Endothelial cell of umbilical vein (primary cell): Measurements from ENCODE around the gene SYNJ1. TPM values are rescaled to one million over a fixed set of nuclear protein-coding genes. Genes with fewer than 3 reads are reported as not detected.
A peak's percentile ranks its signal among the peaks of the same experiment; 100 is the strongest.

Experiments
- Bru-seq: library from RNA; stranded (reverse); fragments of 400-500 nt; gene quantifications from one replicate; lab custom pipeline; 2021; lab: Mats Ljungman, UMichigan
- BruChase-seq, 2 experiments: library from RNA; stranded (reverse); fragments of 400-500 nt; gene quantifications; one replicate each; lab custom pipeline; 2021; lab: Mats Ljungman, UMichigan
- BruUV-seq: library from RNA; stranded (reverse); fragments of 400-500 nt; replicated peaks from 2 replicates; lab custom pipeline; 2021; lab: Mats Ljungman, UMichigan
- CTCF ChIA-PET: fragments of 300-600, 350-600 bp; sonication (Branson Sonifier 250); formaldehyde crosslinking; loops from one replicate; lab custom pipeline; 2021; ENCODE audit warnings: antibody characterized with exemption, inconsistent platforms; lab: Charles Lee
- POLR2A ChIA-PET: fragments of 300-600, 350-600 bp; sonication (Branson Sonifier 250); formaldehyde crosslinking; loops from one replicate; lab custom pipeline; 2021; ENCODE audit warnings: antibody characterized with exemption, inconsistent platforms; lab: Charles Lee
- DNase-seq: peaks from one replicate; pipeline ENCODE4 v3.0.0-alpha.2; 2011; ENCODE audit warnings: low read depth, low spot score
- FAIRE-seq: peaks from 2 replicates; lab custom pipeline; 2011; peaks lifted over from hg19 to GRCh38; lab: Jason Lieb, UNC
- H2AFZ ChIP-seq: 2 replicates; pipeline ENCODE4 v1.6.0; 2012; ENCODE audit warnings: low read depth, low read length, control low read depth, inconsistent platforms
- H3K27ac ChIP-seq: 2 replicates; pipeline ENCODE4 v1.5.1; 2011; ENCODE audit warnings: low read depth, mild to moderate bottlenecking, control low read depth, low read length, moderate library complexity; ENCODE audit not compliant: insufficient read depth
- H3K27me3 ChIP-seq, 2 experiments: 2 replicates each; pipeline versions ENCODE4 v1.6.0 to v1.6.1; 2011; ENCODE audit warnings: low read length in 2 of 2, mixed read lengths in 1 of 2; ENCODE audit not compliant: control insufficient read depth in 2 of 2, insufficient read depth in 2 of 2
- H3K36me3 ChIP-seq, 2 experiments: 2 replicates in 1 of 2; 3 replicates in 1 of 2; pipeline ENCODE4 v1.5.1; 2011; ENCODE audit warnings: low read length in 2 of 2, mild to moderate bottlenecking in 1 of 2, moderate library complexity in 1 of 2; ENCODE audit not compliant: control insufficient read depth in 2 of 2, insufficient read depth in 2 of 2; ENCODE audit errors: extremely low read depth in 1 of 2
- H3K4me1 ChIP-seq: 3 replicates; pipeline ENCODE4 v1.5.1; 2011; ENCODE audit warnings: mild to moderate bottlenecking, low read length; ENCODE audit not compliant: control insufficient read depth, insufficient read depth; ENCODE audit errors: extremely low read depth
- H3K4me2 ChIP-seq: 2 replicates; pipeline ENCODE4 v1.6.1; 2011; ENCODE audit warnings: low read length, control low read depth, mixed read lengths; ENCODE audit not compliant: insufficient read depth
- H3K4me3 ChIP-seq, 3 experiments: fragments of 200-600 bp in 1 of 3; sonication (generic), shearing (Covaris generic) in 1 of 3; replicated peaks in 1 of 3; 2 replicates each; pipeline ENCODE4 v1.5.1; 2011 to 2016; ENCODE audit warnings: control low read depth in 3 of 3, low read length in 3 of 3, mild to moderate bottlenecking in 2 of 3, inconsistent platforms in 1 of 3, low read depth in 1 of 3, moderate library complexity in 1 of 3; ENCODE audit not compliant: insufficient read depth in 1 of 3
- H3K79me2 ChIP-seq: 2 replicates; pipeline ENCODE4 v1.6.0; 2012; ENCODE audit warnings: low read length, inconsistent platforms; ENCODE audit not compliant: control insufficient read depth, insufficient read depth
- H3K9ac ChIP-seq: replicated peaks from 2 replicates; pipeline ENCODE3; 2011; ENCODE audit warnings: low read length, control low read depth; ENCODE audit not compliant: insufficient read depth; ENCODE audit errors: extremely low read depth
- H3K9me1 ChIP-seq: replicated peaks from 3 replicates; pipeline ENCODE4 v1.6.0; 2011; ENCODE audit warnings: mild to moderate bottlenecking, low read length; ENCODE audit not compliant: control insufficient read depth, insufficient read depth; ENCODE audit errors: extremely low read depth
- H3K9me3 ChIP-seq: replicated peaks from 2 replicates; pipeline ENCODE4 v1.5.1; 2012; ENCODE audit warnings: low read length, inconsistent platforms; ENCODE audit not compliant: control insufficient read depth, insufficient read depth
- H4K20me1 ChIP-seq: replicated peaks from 2 replicates; pipeline ENCODE3; 2011; ENCODE audit warnings: mild to moderate bottlenecking, low read length; ENCODE audit not compliant: control insufficient read depth, insufficient read depth; ENCODE audit errors: extremely low read depth
- CTCF ChIP-seq, 2 donors: IDR thresholded peaks; 1 replicate in 1 of 2; 2 replicates in 1 of 2; pipeline ENCODE4 v1.5.1; 2011; ENCODE audit warnings: low read length in 2 of 2, mild to moderate bottlenecking in 2 of 2, moderate library complexity in 2 of 2, control low read depth in 1 of 2, inconsistent platforms in 1 of 2, low read depth in 1 of 2; ENCODE audit not compliant: insufficient read depth in 1 of 2; ENCODE audit errors: extremely low read depth in 1 of 2
- EZH2 ChIP-seq: IDR thresholded peaks from 2 replicates; pipeline ENCODE4 v1.6.1; 2012; ENCODE audit warnings: borderline replicate concordance, low read depth, mild to moderate bottlenecking, moderate library complexity, low read length, inconsistent platforms; ENCODE audit not compliant: severe bottlenecking
- FOS ChIP-seq: IDR thresholded peaks from 2 replicates; pipeline ENCODE4 v1.6.1; 2011; ENCODE audit warnings: mild to moderate bottlenecking, low read length, moderate library complexity, borderline replicate concordance; ENCODE audit not compliant: insufficient read depth
- GATA2 ChIP-seq: IDR thresholded peaks from 2 replicates; pipeline ENCODE4 v1.7.0; 2011; ENCODE audit warnings: low read depth, mild to moderate bottlenecking, moderate library complexity, mixed read lengths, low read length; ENCODE audit not compliant: insufficient read length, insufficient read depth
- JUN ChIP-seq: IDR thresholded peaks from 2 replicates; pipeline ENCODE4 v1.6.1; 2011; ENCODE audit warnings: borderline replicate concordance, low read depth; ENCODE audit not compliant: insufficient read length, insufficient read depth
- MAX ChIP-seq: IDR thresholded peaks from 2 replicates; pipeline ENCODE4 v1.6.1; 2011; ENCODE audit not compliant: insufficient read depth, insufficient read length
- MYC ChIP-seq: IDR thresholded peaks from one replicate; pipeline ENCODE4 v1.6.1; 2011; ENCODE audit warnings: mild to moderate bottlenecking, low read depth, low read length
- POLR2A ChIP-seq: IDR thresholded peaks from 2 replicates; pipeline ENCODE4 v1.6.1; 2012; ENCODE audit warnings: low read depth, mild to moderate bottlenecking, control low read depth, low read length
- POLR2AphosphoS5 ChIP-seq: IDR thresholded peaks from 2 replicates; pipeline ENCODE4 v1.6.1; 2012; ENCODE audit warnings: low read depth, mild to moderate bottlenecking, control low read depth, low read length, moderate library complexity; ENCODE audit not compliant: insufficient read depth
- dilution Hi-C: fragments of 300-500 bp; cut with MboI; formaldehyde crosslinking; loops from one replicate; pipeline ENCODE4 v1.15.0; 2019; ENCODE audit warnings: low sequenced_read_pairs; ENCODE audit not compliant: extremely low pct_ligation_motif_present
- intact Hi-C: fragments of 100-400 bp; cut with micrococcal nuclease; formaldehyde crosslinking; loops from one replicate; pipeline ENCODE4 v1.10.0; 2022
- long read RNA-seq: library from polyadenylated mRNA; stranded (forward); transcript quantifications from one replicate; pipeline ENCODE4 v2.0.0, GENCODE V29; 2021
- polyA minus RNA-seq, 3 experiments: library from RNA; depleted of rRNA, polyadenylated mRNA; stranded (reverse); fragments of >200 nt; gene quantifications; 1 replicate in 1 of 3; 2 replicates in 2 of 3; pipeline ENCODE4 v1.2.3, GENCODE V29; 2011
- polyA plus RNA-seq, 4 experiments: library from polyadenylated mRNA; depleted of rRNA in 3 of 4; stranded (reverse) in 3 of 4; unstranded in 1 of 4; fragments of >200 nt; gene quantifications; 2 replicates each; pipeline versions ENCODE4 v1.2.1 to v1.2.3, GENCODE V29; 2011 to 2012; ENCODE audit warnings: missing spikeins in 1 of 4
- total RNA-seq: library from RNA; stranded (reverse); gene quantifications from 2 replicates; pipeline ENCODE4 v1.2.3, GENCODE V29; 2021

The SYNJ1 gene
- 17.0 and 18.3 TPM in 2 replicates for total RNA-seq
- polyA plus RNA-seq, result 4.0 and 5.9 TPM in 2 replicates
- 5.9 and 6.0 TPM in 2 replicates for polyA plus RNA-seq (2011; cell fraction: cytosol; rRNA removed)
- polyA plus RNA-seq (2011; cell fraction: nucleus; rRNA removed), result 23.3 and 24.8 TPM in 2 replicates
- polyA plus RNA-seq (2012), result 12.1 and 12.7 TPM in 2 replicates
- 16.6 and 18.5 TPM in 2 replicates for polyA minus RNA-seq
- polyA minus RNA-seq (2011; cell fraction: cytosol; rRNA and poly(A)+ RNA removed), result 6.3 TPM
- 19.1 and 20.4 TPM in 2 replicates for polyA minus RNA-seq (2011; cell fraction: nucleus; rRNA and poly(A)+ RNA removed)
- Bru-seq, nascent RNA, result percentile 69 among the genes with signal in this experiment
- percentile 63 among the genes with signal in this experiment for BruChase-seq, experiment 1, labeled RNA remaining after a 6-hour chase
- percentile 67 among the genes with signal in this experiment for BruChase-seq, experiment 2, labeled RNA remaining after a 2-hour chase
- long read RNA-seq, full-length matches to known transcripts, result 7 of 9 reads
- long read RNA-seq, partial matches to known transcripts, result 2 of 9 reads
- long read RNA-seq, other reads (novel, unspliced or antisense), result 0 of 9 reads

GRCh38 chr21:32727687-32728455 lies at the start of gene SYNJ1:
TSS of gene SYNJ1 (minus strand) at chr21:32728013. CDS start at chr21:32726895, 1,118 bp downstream.
- Histone ChIP-seq H3K27me3 (no peaks in the 10 kb centered on the region), H3K79me2 (no peaks in the 10 kb centered on the region), H4K20me1 (no peaks in the 10 kb centered on the region), H3K4me3 (peak within 1 kb of the TSS; percentile 45 to 87 (median 85)), H3K4me1 (peaks cover 13% of the 10 kb centered on the region), H3K36me3 (peaks cover 0 to 3% of the 10 kb centered on the region in 2 experiments), H2AFZ (peak within 1 kb of the TSS; percentile 95), H3K9me3 (no peaks in the 10 kb centered on the region), H3K9ac (peak within 1 kb of the TSS; percentile 73), H3K4me2 (peak within 1 kb of the TSS; percentile 71), H3K9me1 (no peaks in the 10 kb centered on the region), H3K27ac (peak within 1 kb of the TSS; percentile 50)
- ChIA-PET CTCF (interaction anchor here (0.6 to 2.7 kb wide), 15 partner anchors 12 to 361 kb away, joined by 3 to 22 read pairs (median 4); partner anchors contain the start of genes CFAP298 and PAXBP1), POLR2A (interaction anchor here (0.6 to 1.5 kb wide), 2 partner anchors 20 to 25 kb away, joined by 3 read pairs; no protein-coding TSS in a partner anchor)
- dilution Hi-C loops (no loop called here), intact Hi-C loops (loop anchor here (1.0 to 5.0 kb wide), 5 partner anchors 20 to 116 kb away; partner anchors contain the start of genes CFAP298 and PAXBP1)
- DNase-seq (peak; percentile 98), FAIRE-seq (peak; percentile 80)
- TF ChIP-seq POLR2AphosphoS5 (peak; percentile 74), MAX (peak; percentile 38), CTCF (IDR thresholded peaks at IDR 0.05; ENCODE audit: extremely low read depth in 1 of 2, insufficient read depth in 1 of 2, low read depth in 1 of 2, low read length in 2 of 2) (no peak), FOS (peak; percentile 23), MYC (no peak), GATA2 (no peak), JUN (no peak), EZH2 (no peak), POLR2A (peak; percentile 75)
- TSS peak; percentile 54 for BruUV-seq
